K562 (cell line): Measurements from ENCODE around the gene PDE1A. TPM values are rescaled to one million over a fixed set of nuclear protein-coding genes. Genes with fewer than 3 reads are reported as not detected.

Experiments used
- ATAC-seq: fragments of 200-7000 bp; cut with Tn5 transposase; 3 replicates; pipeline ENCODE4 v1.9.1; 2020; ENCODE audit warnings: moderate library complexity
- BruUV-seq: library from RNA; stranded (reverse); fragments of 400-500 nt; replicated peaks from 2 replicates; lab custom pipeline; 2021; lab: Mats Ljungman, UMichigan
- CTCF ChIA-PET: fragments of 300-600 bp; formaldehyde crosslinking; extraction: SDS; loops from one replicate; lab custom pipeline; 2021; ENCODE audit warnings: low intra/inter-chr PET ratio; lab: Yijun Ruan, JAX
- POLR2A ChIA-PET: fragments of 300-600, 350-650 bp; sonication (Branson Sonifier 250); formaldehyde crosslinking; extraction: SDS; loops from one replicate; lab custom pipeline; 2021; ENCODE audit warnings: antibody characterized with exemption, inconsistent platforms; lab: Yijun Ruan, JAX
- DNase-seq, 4 experiments: peaks; one replicate each; pipeline versions ENCODE4 v3.0.0 to v3.0.0-alpha.2; 2011 to 2018; ENCODE audit warnings: low spot score in 3 of 4, mixed read lengths in 3 of 4; ENCODE audit errors: extremely low read depth in 1 of 4
- FAIRE-seq: peaks from 2 replicates; lab custom pipeline; 2011; peaks lifted over from hg19 to GRCh38; lab: Jason Lieb, UNC
- H2AFZ ChIP-seq: 2 replicates; pipeline ENCODE4 v1.6.0; 2011; ENCODE audit warnings: low read depth, low read length, control low read depth, inconsistent platforms
- H3K27ac ChIP-seq: fragments of 200-600 bp; 3 replicates; pipeline ENCODE4 v1.8.0; 2011; ENCODE audit warnings: low read depth, mild to moderate bottlenecking, control low read depth, inconsistent platforms, low read length, moderate library complexity, mixed read lengths; ENCODE audit errors: extremely low read depth
- H3K27me3 ChIP-seq, 2 experiments: fragments of 300-600 bp in 1 of 2; 2 replicates in 1 of 2; 3 replicates in 1 of 2; pipeline versions ENCODE4 v1.6.0 to v1.8.0; 2011; ENCODE audit warnings: inconsistent platforms in 2 of 2, low read length in 2 of 2, mild to moderate bottlenecking in 1 of 2, mixed read lengths in 1 of 2, moderate library complexity in 1 of 2; ENCODE audit not compliant: control insufficient read depth in 2 of 2, insufficient read depth in 2 of 2
- H3K36me3 ChIP-seq: fragments of 300-600 bp; 3 replicates; pipeline ENCODE4 v1.8.0; 2011; ENCODE audit warnings: mild to moderate bottlenecking, low read length, inconsistent platforms; ENCODE audit not compliant: control insufficient read depth, insufficient read depth
- H3K4me1 ChIP-seq, 2 experiments: fragments of 200-600 bp in 1 of 2; replicated peaks in 1 of 2; 2 replicates in 1 of 2; 3 replicates in 1 of 2; pipeline versions ENCODE4 v1.5.1 to v1.8.0; 2011; ENCODE audit warnings: inconsistent platforms in 2 of 2, low read length in 2 of 2, mild to moderate bottlenecking in 1 of 2, mixed read lengths in 1 of 2, moderate library complexity in 1 of 2; ENCODE audit not compliant: control insufficient read depth in 2 of 2, insufficient read depth in 2 of 2
- H3K4me2 ChIP-seq: 2 replicates; pipeline ENCODE4 v1.6.1; 2011; ENCODE audit warnings: low read length, control low read depth, inconsistent platforms, mixed read lengths; ENCODE audit not compliant: insufficient read depth
- H3K4me3 ChIP-seq: fragments of 200-600 bp; sonication (generic), shearing (Covaris generic); 2 replicates; pipeline ENCODE4 v1.5.1; 2016; ENCODE audit warnings: control low read depth, inconsistent platforms
- H3K79me2 ChIP-seq: fragments of 200-600 bp; 3 replicates; pipeline ENCODE4 v1.8.0; 2011; ENCODE audit warnings: low read length, inconsistent platforms; ENCODE audit not compliant: control insufficient read depth, insufficient read depth
- H3K9ac ChIP-seq, 2 experiments: 2 replicates each; pipeline versions ENCODE4 v1.6.0 to v1.6.1; 2011; ENCODE audit warnings: low read depth in 2 of 2, low read length in 2 of 2, control low read depth in 1 of 2, inconsistent platforms in 1 of 2, mild to moderate bottlenecking in 1 of 2, mixed read lengths in 1 of 2; ENCODE audit not compliant: insufficient read depth in 1 of 2
- H3K9me1 ChIP-seq: one replicate; pipeline ENCODE4 v1.6.0; 2011; ENCODE audit warnings: inconsistent platforms, mild to moderate bottlenecking, low read length, moderate library complexity; ENCODE audit not compliant: control insufficient read depth, insufficient read depth
- H3K9me3 ChIP-seq: replicated peaks from 2 replicates; pipeline ENCODE4 v1.5.1; 2011; ENCODE audit warnings: low read depth, low read length, inconsistent platforms; ENCODE audit not compliant: control insufficient read depth, insufficient read depth
- H4K20me1 ChIP-seq: replicated peaks from 2 replicates; pipeline ENCODE4 v1.6.1; 2011; ENCODE audit warnings: low read length, inconsistent platforms, mixed read lengths; ENCODE audit not compliant: control insufficient read depth, insufficient read depth
- ARID3B ChIP-seq: fragments of 250-450 bp; sonication (Bioruptor Pico); IDR thresholded peaks from 2 replicates; pipeline ENCODE4 v1.4.0; 2020; ENCODE audit warnings: borderline replicate concordance
- CBX5 ChIP-seq: IDR thresholded peaks from 2 replicates; pipeline ENCODE4 v1.6.1; 2014; ENCODE audit warnings: low read depth, borderline replicate concordance
- DIDO1 ChIP-seq: fragments of 450-650 bp; IDR thresholded peaks from 2 replicates; pipeline ENCODE4 v1.6.1; 2016; ENCODE audit warnings: low read depth, missing biosample characterization, missing genetic modification characterization
- FOXP1 ChIP-seq: sonication (generic); formaldehyde crosslinking; IDR thresholded peaks from 2 replicates; pipeline ENCODE4 v1.8.0; 2022; ENCODE audit warnings: mild to moderate bottlenecking, missing genetic modification reagents
- GABPB1 ChIP-seq: sonication (generic); formaldehyde crosslinking; IDR thresholded peaks from 2 replicates; pipeline ENCODE4 v1.8.0; 2022; ENCODE audit warnings: mild to moderate bottlenecking, missing genetic modification reagents
- GMEB1 ChIP-seq: fragments of 250-450 bp; sonication (Bioruptor Pico); IDR thresholded peaks from 2 replicates; pipeline ENCODE4 v1.4.0; 2020; ENCODE audit warnings: mild to moderate bottlenecking
- JUNB ChIP-seq: fragments of 450-650 bp; formaldehyde crosslinking; conservative IDR thresholded peaks from 2 replicates; pipeline ENCODE4 v1.4.0; 2020; ENCODE audit warnings: mild to moderate bottlenecking
- MTF1 ChIP-seq: fragments of 250-450 bp; sonication (Bioruptor Pico); IDR thresholded peaks from 2 replicates; pipeline ENCODE4 v1.9.0; 2021; ENCODE audit warnings: moderate library complexity, mild to moderate bottlenecking, inconsistent platforms, borderline replicate concordance
- SREBF2 ChIP-seq: sonication (generic); formaldehyde crosslinking; IDR thresholded peaks from 2 replicates; pipeline ENCODE4 v1.4.0; 2020; ENCODE audit warnings: mild to moderate bottlenecking, missing genetic modification reagents
- ZFPM2 ChIP-seq: fragments of 250-450 bp; sonication (Bioruptor Pico); IDR thresholded peaks from 2 replicates; pipeline ENCODE4 v1.5.1; 2022; ENCODE audit warnings: mild to moderate bottlenecking
- ZNF124 ChIP-seq: sonication (generic); formaldehyde crosslinking; IDR thresholded peaks from 2 replicates; pipeline ENCODE4 v1.8.1; 2022; ENCODE audit warnings: missing genetic modification reagents
- ZNF232 ChIP-seq: sonication (generic); formaldehyde crosslinking; IDR thresholded peaks from 2 replicates; pipeline ENCODE4 v1.8.0; 2022; ENCODE audit warnings: mild to moderate bottlenecking, missing genetic modification reagents
- WGBS: fragments of 100-300 bp; shearing (Covaris generic); methylation state at CpG from one replicate; pipeline ENCODE4 v1.1.6; 2016; ENCODE audit warnings: low coverage, mixed read lengths; ENCODE audit not compliant: insufficient coverage; ENCODE audit errors: missing lambda C conversion rate; 5-methylcytosine and 5-hydroxymethylcytosine counted together
- in situ Hi-C: fragments of 300-500 bp; cut with MboI; formaldehyde crosslinking; loops from 4 replicates; pipeline ENCODE4 v1.15.0; 2018; ENCODE audit warnings: inconsistent platforms, mixed read lengths
- intact Hi-C: fragments of 100-400 bp; cut with micrococcal nuclease; formaldehyde crosslinking; loops from 2 replicates; pipeline ENCODE4 v1.14.2; 2022
- polyA plus RNA-seq, 8 experiments: library from polyadenylated mRNA; depleted of rRNA in 4 of 8; stranded (reverse) in 5 of 8; unstranded in 3 of 8; fragments of >200 nt; fragmentation: Nextera tagmentation in 2 of 8; fragmentation: Illumina TruSeq in 1 of 8; extraction: Ambion mirVana in 2 of 8; extraction: Trizol in 1 of 8; gene quantifications; 2 replicates each; pipeline versions ENCODE4 v1.2.1 to v1.2.3, GENCODE V29; 2011 to 2014; ENCODE audit warnings: inconsistent platforms in 1 of 8, missing spikeins in 1 of 8
- total RNA-seq, 7 experiments: library from RNA; depleted of rRNA in 6 of 7; stranded (reverse); fragments of >200 nt in 6 of 7; fragmentation: Illumina TruSeq in 2 of 7; extraction: Trizol in 2 of 7; gene quantifications; 2 replicates each; pipeline versions ENCODE4 v1.2.1 to v1.2.3, GENCODE V29; 2011 to 2021; ENCODE audit warnings: low replicate concordance in 1 of 7

PDE1A gene
- total and polyA plus RNA-seq, 9 of the 15 experiments (the other 6 are each of a cell fraction or from before 2014, with no cell fraction given), result 0.14 to 0.91 (median 0.32) TPM

DNA sequence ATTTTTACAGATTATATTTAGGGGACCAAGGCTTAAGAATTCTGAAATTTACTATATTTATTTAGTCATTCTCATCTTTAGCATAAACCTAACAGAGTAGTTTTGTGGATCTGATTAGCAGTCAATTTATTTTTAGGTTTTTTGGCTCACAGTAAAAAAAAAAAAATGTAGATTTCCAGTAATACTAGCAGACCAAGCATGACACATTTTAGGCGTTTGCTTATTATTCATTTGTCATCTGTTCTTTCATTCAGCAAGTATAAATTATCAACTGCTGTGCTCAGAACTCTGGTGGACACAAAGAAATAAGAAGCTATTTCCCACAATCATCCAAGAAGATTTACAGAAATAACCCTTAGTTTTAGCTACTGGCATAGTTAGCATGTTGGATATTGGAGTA is 20.6 kb downstream of the PDE1A start:
- no peaks in the 10 kb centered on the region for H3K36me3 ChIP-seq
- ATAC-seq (no peak), DNase-seq (no peak), FAIRE-seq (no peak)
- in situ Hi-C loops, result no loop called here
- H3K4me2 ChIP-seq, result no peak overlapping the region
- 0% methylated on average over 1 of the region's 1 CpG for WGBS
- TF ChIP-seq GMEB1 (CRISPR knock-in tag) (no peak), ARID3B (no peak), CBX5 (no peak), ZNF124 (CRISPR knock-in tag) (no peak), ZFPM2 (CRISPR knock-in tag) (no peak), JUNB (CRISPR knock-in tag) (no peak), GABPB1 (no peak), SREBF2 (CRISPR knock-in tag) (no peak), MTF1 (no peak), DIDO1 (tag) (no peak), FOXP1 (CRISPR knock-in tag) (no peak), ZNF232 (CRISPR knock-in tag) (no peak)
- H3K27me3 ChIP-seq, result no peaks in the 10 kb centered on the region
- no peaks in the 10 kb centered on the region for H4K20me1 ChIP-seq
- no peaks in the 10 kb centered on the region for H3K9me3 ChIP-seq
- no peaks in the 10 kb centered on the region for H3K79me2 ChIP-seq
- ChIA-PET POLR2A (interaction anchor here (0.6 kb wide), 1 partner anchor 1592 kb away, joined by 3 read pairs; no protein-coding TSS in a partner anchor), CTCF (no interaction called here)
- H2AFZ ChIP-seq, result no peak overlapping the region
- H3K27ac ChIP-seq, result no peak overlapping the region
- no peak overlapping the region for H3K9ac ChIP-seq
- intact Hi-C loops, result no loop called here
- no peaks in the 10 kb centered on the region for H3K4me1 ChIP-seq
- BruUV-seq, result no TSS peak
- no peak overlapping the region for H3K4me3 ChIP-seq
- no peaks in the 10 kb centered on the region for H3K9me1 ChIP-seq
